NCI-H1048 (cell line): Measurements from ENCODE around the gene STUM.
A peak's percentile ranks its signal among the peaks of the same experiment; 100 is the strongest.
"Not testable (repeated sequence)": the region's sequence is repeated elsewhere in the genome, so short reads cannot be mapped to it uniquely, and the experiment has no call there.

ENCODE experiments used
- DNase-seq: peaks from one replicate; lab custom pipeline; 2025; lab: John Stamatoyannopoulos, UW

The STUM gene

DNA sequence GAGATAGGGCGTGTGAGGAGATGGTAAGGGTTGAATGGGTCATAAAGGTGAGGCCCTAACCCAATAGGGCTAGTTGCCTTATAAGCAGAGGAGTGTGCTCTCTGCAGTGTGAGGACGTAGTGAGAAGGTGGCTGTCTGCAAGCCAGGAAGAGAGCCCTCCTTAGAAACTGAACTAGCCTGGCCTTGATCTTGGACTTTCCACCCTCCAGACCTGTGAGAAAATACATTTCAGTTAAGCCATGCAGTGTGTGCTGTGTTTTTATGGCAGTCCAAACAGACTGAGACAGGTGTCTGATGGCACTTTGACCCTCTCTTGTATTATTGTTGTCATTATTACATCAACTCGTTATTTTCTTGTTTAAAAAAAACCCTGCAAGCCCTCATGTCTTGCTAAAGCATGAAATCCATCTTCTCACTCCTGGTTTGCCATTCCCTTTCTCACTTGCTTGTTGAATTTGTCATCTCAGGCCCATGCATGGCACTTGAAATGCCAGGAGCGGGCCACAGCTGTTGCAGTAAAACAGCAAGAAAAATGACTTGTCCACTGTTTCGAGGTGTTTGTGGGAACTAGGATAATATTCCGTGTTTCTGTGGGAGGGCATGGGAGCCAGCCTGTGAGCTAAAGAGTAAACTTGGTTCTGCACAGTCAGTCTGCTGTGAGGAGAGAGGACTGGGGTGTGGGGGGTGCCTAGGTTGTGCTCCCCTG, 78.6 kb downstream of the STUM start:
- DNase-seq: no peak

DNA sequence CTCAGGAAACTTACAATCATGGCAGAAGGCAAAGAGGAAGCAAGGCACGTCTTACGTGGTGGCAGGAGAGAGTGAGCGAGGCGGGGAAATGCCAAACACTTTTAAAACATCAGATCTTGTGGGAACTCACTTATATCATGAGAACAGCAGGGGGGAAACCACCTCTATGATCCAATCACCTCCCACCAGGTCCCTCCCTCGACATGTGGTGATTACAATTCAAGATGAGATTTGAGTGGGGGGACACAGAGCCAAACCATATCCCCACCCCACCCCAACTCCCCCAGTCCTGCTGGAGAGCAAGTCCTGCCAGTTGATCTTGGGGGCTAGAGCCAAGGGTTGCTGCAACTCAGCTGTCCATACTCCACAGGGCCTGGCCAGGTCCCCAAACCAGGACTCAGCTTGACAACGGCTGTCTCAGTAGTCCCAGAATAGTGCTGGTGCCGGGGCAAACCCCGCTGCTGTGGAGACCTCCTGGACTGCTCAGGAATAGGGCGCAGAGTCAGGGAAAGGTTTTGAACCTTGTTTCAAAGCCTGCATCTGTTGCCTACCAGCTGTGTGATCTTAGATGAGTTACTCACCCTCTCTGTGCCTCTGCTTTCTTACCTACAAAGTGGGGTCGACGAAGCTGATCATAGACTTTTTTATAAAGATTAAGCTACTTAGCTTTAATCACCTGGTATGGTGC, 79.5 kb downstream of the STUM start:
- DNase-seq: no peak

DNA sequence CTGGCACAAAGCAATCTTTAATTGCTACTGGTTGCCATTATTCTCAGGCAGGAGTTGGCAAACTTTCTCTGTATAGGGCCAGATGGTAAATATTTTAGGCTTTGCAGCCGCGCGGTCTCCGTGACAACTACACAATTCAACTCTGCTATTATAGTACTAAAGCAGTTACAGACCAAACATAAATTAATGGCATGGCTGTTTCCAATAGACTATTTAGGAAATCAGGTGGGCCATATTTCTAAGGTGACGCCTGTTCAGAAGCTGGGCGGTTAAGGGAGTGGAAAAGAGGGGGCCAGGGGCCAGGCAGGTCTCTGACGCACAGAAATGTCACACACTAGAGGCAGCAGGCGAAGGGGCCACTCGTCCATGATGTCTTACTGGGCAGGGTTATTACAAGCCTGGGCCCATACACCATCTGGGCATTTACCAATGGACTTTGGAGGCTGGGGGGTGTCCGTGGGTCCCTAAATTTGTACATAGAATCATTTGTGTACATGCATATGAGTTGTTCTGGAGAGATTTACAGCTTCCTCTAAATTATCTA, 80.1 kb downstream of the STUM start:
- no peak for DNase-seq

DNA sequence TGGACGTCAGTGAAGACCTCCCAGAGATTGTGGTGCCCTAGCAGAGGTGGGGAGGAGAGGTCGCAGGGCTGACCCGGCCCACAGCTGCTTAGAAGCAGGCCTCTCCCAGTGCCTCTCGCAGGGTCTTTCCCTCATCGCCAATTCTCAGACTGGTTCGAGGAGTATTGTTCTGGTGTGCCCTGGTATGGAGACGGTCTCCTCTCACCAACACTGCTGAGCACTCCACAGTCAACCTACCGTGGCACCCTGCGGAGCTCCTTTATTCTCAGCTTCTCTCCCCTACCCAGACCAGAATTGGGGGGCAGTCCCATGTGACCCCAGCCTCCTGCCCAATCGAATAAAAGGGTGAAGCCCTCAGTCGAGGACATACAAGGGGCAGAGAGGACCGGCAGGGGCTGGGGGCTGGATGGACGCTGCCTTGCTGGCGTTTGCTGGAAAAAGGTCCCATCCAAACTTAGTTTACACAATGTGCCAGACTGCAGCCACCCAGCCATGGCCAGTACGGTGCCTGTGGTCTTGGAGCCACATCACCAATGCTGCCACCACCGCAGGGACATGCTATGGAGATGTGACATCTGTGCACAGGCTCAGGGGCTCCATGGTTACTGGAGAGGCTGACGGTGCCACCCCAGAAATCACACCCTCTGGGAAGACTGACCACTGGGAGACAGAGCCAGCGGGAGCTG, 80.8 kb downstream of the STUM start:
- no peak for DNase-seq

DNA sequence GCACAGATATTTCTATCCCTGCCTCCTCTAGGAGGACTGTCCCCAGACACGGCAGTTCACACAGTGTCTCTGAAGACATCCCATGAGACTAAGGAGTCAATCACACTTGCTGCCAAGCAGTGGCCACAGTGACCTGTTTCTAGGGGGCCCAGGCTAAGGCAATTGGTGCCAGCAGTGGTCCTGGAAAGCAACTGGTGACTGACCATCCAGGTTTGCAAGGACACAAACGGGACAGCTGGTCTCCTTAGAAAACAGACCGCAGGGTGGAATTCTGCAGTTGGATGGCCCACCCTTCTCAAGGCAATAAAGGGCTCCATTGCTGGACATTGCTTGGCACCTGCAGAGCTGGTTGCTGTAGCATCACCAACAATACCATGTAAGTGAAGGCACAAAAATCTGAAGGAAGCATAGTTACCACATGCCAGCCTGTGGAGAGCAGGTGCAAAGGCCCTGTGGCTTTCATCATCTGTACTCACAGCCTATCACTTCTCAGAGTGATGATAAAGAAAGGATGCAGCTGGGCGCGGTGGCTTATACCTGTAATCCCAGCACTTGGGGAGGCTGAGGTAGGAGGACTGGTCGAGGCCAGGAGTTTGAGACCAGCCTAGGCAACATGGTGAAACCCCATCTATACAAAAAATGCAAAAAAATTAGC, 81.5 kb downstream of the STUM start:
- no peak for DNase-seq

DNA sequence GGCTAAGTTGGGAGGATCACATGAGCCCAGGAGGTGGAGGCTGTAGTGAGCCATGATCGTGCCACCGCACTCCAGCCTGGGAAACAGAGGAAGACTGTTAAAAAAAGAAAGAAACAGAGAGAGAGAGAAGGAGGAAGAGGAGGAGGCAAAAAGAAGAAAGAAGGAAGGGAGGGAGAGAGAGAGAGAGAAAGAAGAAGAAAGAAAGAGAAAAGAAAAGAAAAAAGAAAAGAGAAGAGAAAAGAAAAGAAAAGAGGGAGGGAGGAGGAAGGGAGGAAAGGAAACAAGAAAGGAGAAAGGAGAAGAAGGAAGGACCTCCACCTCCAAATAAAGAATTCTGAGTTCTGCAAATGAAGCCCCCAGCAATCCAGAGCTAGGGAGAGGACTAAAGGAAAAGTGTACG, 82.0 kb downstream of the STUM start:
- no peak for DNase-seq

DNA sequence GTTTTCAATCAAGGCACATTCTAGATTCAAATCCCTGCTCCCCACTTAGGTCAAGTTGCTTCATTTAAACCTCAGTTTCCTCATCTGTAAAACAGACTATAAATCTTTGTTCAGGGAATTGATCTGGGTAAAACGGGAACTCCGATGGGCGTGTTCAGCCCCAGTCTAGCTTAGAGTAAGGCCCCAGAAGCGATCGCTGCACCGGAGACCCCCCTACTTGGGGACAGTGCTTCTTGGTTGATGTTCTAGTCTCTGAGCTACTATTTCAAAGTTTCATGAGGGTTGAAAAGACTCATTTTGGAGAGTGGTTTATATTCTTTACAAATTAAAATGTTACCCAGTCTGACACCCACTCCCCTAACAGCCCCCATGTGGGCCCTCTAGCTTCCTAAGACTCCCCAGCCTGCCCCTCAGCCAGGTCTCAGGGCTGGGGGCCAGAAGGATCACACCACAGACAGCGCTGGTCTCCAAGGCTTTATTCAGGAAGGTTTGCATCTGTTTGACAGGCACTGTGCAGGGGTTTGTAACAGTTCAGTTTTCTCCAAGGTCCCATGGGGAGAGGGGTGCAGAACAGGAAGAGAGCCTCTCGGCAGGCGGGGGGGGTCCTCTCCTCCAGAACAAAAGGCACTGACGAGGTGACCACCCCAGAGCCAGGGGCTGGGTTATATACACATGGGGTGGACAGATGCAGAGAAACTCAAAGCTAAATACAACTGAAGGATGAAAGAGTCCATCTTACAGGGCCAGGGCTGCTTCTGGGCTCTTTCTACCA, 82.9 kb downstream of the STUM start:
- DNase-seq: no peak

DNA sequence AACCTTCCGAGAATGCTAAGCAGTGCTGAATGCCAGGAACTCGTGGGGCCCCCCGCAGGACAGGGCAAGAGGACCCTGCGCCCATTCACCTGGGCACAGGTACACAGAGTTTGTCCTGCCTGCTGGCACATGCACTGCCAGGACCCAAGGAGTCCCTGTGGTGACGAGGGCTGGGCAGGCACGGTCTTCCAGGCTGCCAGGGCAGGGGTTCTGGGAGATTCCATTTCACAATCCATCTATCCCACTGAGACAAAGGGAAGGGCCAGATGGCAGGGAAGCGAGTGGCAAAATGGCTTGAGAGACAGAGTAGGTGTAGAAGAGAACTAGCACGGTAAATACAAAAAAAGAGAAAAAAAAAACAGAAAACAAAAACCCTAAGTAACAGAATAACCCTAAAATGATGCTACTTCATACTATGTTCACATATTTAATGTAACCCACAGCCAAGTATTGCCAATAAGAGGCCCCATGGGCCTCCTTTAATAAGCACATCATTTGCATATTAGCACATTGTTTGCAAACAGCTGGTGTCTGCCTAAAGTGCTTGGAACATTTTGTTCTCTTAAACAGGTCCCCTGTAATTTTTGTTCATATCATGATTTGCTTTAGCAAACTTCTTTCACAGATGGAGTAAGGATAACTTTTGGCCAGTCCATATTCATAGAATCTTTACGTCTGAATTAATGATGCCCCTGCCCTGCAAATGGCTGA, 83.8 kb downstream of the STUM start:
- DNase-seq: no peak

DNA sequence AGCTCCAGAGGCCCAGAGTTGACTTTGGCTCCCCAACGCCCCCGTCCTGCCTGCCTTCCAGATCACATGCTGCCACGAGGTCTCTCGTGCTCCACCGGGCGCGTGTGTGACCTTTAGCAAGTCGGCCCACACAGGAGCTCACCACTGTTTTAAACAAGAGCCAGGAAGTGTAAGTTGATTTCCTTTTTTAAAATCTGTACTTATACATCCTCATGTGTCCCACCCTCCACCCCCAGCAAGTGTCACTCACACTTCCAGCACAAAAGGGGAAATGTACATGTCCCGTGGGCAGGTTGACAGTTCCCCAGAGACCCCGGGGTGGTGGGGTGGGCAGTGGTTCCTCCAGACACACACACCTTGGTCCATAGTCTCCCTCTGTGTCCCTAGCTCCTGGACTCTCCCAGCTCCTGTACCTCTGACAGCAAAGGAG, 84.4 kb downstream of the STUM start:
- DNase-seq: no peak

DNA sequence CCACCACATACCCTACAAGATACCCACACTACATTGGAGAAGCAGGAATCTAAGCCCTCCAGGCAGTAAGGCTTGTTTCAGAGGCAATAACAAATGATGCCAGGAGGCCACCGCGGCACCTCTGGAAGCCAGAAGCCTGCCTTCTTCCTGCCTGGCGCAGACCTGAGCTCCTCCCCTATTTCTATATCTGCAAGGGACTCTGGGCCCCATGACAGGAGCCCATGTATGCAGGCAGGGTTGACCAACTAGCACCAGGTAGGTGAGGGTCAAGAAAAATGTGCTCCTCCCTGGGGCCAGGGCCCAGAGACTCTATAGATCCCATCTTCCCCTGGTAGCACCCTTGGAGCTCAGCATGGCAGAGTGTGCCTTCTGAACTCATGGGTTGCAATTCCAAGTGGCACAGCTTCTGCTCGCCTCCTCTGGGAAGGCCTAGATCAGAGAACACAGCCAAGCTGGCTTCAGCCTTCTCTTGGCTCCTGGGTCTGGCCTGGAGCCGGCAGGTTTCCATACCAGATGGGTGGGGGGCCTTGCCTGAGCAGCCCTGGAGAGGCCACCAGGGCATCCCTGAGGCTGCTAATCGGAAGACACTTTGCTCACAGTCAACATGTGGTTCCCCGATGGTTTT, 85.1 kb downstream of the STUM start:
- DNase-seq: no peak

DNA sequence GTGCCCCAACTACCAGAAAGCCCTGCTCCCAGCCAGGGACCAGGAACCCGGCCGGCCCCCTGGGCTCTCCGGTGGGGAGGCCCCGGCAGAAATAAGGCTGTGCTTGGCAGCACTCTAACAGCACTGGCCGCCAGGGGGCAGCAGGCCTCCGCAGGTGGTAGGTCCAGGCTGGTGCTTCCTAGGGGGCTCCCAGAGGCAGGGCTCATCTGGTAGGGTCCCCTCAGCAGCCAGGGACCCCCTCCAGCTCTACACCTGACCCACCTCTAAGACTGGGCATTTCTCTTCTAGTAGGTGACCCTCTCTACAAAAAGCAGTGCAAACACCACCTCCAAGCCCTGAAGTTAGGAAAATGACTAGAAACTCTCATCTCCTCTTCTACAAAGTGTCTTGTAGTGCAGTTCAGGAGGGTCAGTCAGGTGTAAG, 85.6 kb downstream of the STUM start:
- peak; percentile 75 for DNase-seq

DNA sequence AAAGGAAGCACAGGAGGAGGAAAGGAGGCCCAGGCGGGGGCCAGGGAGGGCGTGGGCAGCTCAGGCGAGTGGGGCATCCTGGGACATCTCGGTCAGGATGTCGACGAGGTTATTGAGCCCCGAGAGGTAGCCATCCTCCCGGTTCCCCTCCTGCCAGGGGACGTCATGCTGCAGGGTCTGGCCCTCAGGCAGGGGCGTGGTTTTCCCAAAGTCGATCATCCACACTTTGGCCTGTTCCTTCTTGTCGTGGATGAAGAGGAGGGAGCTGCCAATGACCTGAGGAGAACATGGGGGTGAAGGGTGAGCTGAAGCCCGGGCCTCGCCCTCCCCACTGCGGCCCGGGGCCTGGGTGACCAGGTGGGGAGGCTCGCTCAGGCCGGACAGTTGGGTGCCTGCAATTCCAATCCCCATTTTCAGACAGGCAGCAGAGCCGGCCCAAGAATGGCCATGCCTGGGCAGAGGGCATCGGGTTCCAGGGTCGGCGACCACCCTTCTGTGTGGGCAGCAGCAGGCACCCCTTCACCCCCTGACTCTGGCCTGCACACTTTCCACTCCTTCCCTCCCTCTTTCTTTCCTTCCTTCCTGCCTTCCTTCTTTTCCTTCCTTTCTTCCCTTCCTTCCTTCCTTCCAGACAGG, 86.2 kb downstream of the STUM start:
- DNase-seq: no peak

DNA sequence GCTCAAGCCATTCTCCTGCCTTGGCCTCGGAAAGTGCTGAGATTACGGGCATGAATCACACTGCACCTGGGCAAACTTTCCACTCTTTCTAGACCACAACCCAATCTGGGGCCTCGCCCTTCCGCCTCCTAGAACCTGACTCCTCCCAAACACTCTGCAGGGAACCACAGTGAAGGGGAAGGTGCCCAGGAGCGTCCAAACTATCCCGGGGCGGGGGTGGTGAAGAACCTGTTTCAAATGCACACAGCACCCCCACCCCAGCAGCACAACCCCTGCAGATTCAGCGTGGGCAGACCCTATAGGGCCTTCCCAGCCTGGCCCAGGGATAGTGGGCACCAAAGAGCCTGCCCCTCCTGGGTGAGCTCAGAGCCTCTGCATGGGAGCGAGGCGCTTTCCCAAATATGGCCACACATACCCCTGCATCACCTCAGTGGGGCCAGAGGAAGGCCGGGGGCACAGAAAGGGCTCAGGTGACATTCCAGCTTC, 86.9 kb downstream of the STUM start:
- no peak for DNase-seq

DNA sequence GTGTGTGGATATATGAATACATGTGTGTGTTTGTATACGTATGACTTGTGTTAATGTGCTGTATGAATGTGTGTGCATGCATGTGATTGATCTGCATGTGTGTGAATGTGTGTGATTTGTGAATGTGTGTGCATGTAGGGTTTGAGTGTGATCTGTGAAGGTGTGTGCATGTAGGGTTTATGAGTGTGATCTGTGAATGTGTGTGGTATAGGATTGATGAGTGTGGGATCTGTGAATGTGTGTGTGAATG, 88.2 kb downstream of the STUM start:
- DNase-seq: no peak

DNA sequence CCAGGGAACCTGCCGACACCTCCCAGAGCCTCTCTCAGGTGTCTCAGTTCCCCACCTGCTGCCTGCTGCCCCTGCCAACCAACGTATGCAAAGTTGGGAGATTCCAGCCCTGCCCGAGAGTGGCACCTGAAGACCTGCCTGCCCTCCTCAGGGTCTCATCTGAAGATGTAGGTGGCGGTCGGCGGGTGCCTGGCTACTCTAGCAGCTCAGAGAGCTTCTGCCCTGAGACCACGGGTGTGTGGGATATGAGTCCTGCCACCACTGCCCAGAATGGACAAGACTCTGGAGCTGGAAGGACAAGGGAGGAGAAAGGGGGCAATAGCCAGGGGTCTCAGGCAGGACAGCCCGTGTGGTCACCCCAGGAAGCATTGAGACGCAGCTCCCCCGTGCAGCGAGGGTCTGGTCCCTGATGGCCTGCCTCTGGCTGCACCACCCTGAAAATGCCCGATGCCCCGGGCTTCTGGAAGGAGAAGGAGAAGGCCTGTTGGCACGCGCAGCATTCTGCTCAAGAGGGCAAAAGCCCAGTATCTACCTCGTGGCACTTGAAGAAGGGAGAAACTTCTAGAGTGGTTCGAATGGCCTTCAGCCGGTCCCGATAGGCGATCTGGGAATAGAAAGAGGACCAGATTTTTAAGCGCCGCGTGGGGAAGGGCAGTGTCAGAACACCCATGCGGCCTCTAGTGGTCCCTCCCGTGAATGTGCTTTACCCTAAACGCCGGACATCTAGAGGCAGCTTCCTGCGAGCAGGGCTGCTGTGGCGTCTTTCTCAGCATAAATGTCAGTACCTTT, 88.8 kb downstream of the STUM start:
- DNase-seq: no peak

DNA sequence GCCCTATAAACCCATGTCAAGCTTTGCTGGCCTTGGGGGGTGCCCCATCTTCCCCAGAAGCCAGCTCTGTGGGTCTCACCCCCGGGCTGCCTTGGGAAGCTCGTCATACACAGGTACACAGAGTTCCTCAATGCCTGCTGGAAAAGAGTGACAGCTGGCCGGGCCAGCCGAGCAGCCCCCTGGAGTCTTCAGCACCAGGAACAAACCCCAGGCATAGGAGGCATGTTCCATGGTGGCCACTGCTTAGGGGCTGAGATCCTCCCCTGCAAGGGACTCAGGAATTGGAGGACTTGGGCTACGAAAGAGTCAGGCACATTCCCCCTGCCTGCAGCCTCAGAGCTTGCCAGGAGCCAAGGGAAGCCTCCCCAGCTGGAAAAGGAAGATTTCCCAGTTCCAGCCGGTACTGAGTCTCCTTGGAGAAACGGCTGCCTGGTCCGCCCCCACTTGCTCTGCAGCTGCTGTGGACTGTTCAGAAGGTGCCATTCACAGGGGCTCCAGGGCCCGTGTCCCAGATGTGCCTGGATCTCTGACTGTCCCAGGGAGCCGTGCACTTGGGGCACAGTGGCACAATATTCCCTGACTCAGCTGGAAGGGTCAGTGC, 89.5 kb downstream of the STUM start:
- no peak for DNase-seq

DNA sequence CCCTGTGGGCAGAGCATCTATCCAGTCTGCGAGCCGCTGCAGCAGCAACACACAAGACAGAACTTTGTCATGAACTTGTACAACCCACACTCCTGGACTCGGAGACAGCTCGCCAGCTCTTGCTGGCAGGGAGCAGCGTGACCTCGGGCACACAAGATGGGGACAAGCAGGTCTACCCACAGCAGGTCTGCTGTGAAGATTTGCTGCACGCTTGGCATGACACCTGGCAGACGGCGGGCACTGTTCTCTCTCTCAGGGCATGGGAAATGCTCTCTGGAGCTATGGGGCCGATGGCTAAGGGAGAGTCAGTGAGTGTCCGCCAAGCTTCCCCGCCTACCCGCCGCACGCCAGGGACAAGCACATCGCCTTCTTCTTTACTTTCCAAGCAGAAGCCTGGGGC, 90.0 kb downstream of the STUM start:
- no peak for DNase-seq

DNA sequence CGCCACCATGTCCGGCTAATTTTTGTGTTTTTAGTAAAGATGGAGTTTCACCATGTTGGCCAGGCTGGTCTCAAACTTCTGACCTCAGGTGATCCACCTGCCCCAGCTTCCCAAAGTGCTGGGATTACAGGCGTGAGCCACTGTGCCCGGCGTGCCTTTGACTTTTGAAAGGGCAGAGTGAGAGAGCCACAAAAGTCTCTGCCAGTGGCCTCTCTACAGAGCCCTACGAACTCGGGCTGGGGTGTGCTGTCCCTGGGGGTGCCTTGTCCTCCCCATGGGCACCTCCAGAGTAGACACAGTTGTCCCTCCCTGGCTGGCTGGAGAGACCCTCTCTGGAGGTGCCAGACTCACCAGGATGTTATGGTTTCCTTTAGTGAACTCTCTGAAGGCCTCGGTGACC, 90.6 kb downstream of the STUM start:
- not testable (repeated sequence) for DNase-seq

DNA sequence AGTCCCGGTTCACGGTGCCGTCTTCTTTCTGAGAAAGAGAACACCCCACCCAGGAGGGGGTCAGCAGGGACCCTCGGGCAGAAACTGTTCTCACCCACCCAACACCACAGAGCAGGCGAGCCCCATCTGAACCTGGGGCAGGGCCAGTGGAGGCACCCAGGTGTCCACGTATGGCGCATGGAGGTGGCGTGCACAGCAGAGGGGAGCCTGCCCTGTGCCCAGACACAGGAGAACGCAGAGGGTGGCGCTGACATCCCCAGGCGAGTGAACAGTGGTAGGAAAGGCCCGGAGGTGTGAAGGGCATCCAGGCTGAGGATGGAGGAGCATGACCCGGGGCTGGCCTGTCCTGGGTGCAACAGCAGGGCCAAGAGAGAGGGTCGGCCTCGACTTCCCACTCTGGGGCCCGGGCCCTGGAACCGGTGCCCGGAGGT, 91.1 kb downstream of the STUM start:
- DNase-seq: no peak
